ENCODE results near the gene TTLL8.

TTLL8 gene

DNA sequence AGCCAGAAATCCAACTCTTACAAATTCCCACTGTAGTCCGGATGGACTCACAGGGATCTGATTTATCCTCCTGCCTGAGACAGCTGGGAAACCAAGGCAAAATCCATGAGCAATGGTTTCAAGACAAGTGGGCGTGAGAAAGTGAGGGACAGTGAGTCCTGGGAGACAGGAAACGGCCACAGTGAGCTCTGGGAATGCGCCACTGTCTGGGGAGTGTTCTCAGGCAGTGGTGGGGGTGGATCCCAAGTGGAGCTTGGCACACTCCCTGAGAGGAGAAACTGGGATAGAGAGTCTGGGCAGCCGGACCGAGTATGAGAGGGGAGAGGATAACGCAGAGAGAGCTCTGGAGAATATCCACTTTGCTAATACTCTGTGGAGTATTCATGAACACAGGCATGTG is 55.3 kb downstream of the TTLL8 start:
- Histone ChIP-seq H3K4me1 (ENCODE audit: control insufficient read depth, low read depth, low read length) (no peaks in the 10 kb centered on the region), H3K4me3 (ENCODE audit: low read length) (no peak overlapping the region), H2AK5ac (ENCODE audit: low read length) (no peak overlapping the region), H4K5ac (ENCODE audit: low read length) (no peak overlapping the region), H2BK5ac (ENCODE audit: low read length) (no peak overlapping the region), H3K4ac (ENCODE audit: low read depth, low read length) (no peak overlapping the region), H3K23ac (ENCODE audit: low read length) (no peak overlapping the region), H4K8ac (ENCODE audit: low read depth, low read length) (no peak overlapping the region), H2BK120ac (ENCODE audit: low read depth, low read length) (no peak overlapping the region), H3K9ac (ENCODE audit: low read length) (no peak overlapping the region), H3K18ac (ENCODE audit: low read length) (no peak overlapping the region), H3K79me2 (ENCODE audit: control insufficient read depth, insufficient read depth, low read length) (no peaks in the 10 kb centered on the region), H2BK15ac (replicated peaks; ENCODE audit: low read depth) (no peak overlapping the region), H3K79me1 (ENCODE audit: low read length) (no peaks in the 10 kb centered on the region), H3K4me2 (ENCODE audit: low read length) (no peak overlapping the region), H3K27ac (ENCODE audit: low read depth, low read length) (no peak overlapping the region), H3K27me3 (ENCODE audit: insufficient read depth, low read length, poor library complexity) (peaks cover 2% of the 10 kb centered on the region), H3K36me3 (ENCODE audit: control insufficient read depth, insufficient read depth, low read length) (no peaks in the 10 kb centered on the region), H3K56ac (ENCODE audit: low read length) (no peak overlapping the region)
- DNase-seq: no peak
- no CpG with 5 or more reads among the region's 7 CpGs for WGBS (ENCODE audit: extremely low coverage, insufficient coverage, low lambda C conversion rate)

- H3K27me3 ChIP-seq (ENCODE audit: insufficient read depth, low read length, poor library complexity): peaks cover 2% of the 10 kb centered on the region
- H2BK5ac ChIP-seq (ENCODE audit: low read length): no peak overlapping the region
- no peaks in the 10 kb centered on the region for H3K4me1 ChIP-seq (ENCODE audit: control insufficient read depth, low read depth, low read length)
- H3K79me1 ChIP-seq (ENCODE audit: low read length): no peaks in the 10 kb centered on the region
- H3K18ac ChIP-seq (ENCODE audit: low read length): no peak overlapping the region
- H3K56ac ChIP-seq (ENCODE audit: low read length): no peak overlapping the region
- H4K5ac ChIP-seq (ENCODE audit: low read length): no peak overlapping the region
- H3K4ac ChIP-seq (ENCODE audit: low read depth, low read length): no peak overlapping the region
- H3K79me2 ChIP-seq (ENCODE audit: control insufficient read depth, insufficient read depth, low read length): no peaks in the 10 kb centered on the region
- no peak overlapping the region for H3K4me3 ChIP-seq (ENCODE audit: low read length)
- H2AK5ac ChIP-seq (ENCODE audit: low read length): no peak overlapping the region
- no peak overlapping the region for H4K8ac ChIP-seq (ENCODE audit: low read depth, low read length)
- no CpG with 5 or more reads among the region's 16 CpGs for WGBS (ENCODE audit: extremely low coverage, insufficient coverage, low lambda C conversion rate)
- H3K9ac ChIP-seq (ENCODE audit: low read length): no peak overlapping the region
- H2BK120ac ChIP-seq (ENCODE audit: low read depth, low read length): no peak overlapping the region
- H3K4me2 ChIP-seq (ENCODE audit: low read length): no peak overlapping the region
- no peak overlapping the region for H3K27ac ChIP-seq (ENCODE audit: low read depth, low read length)
- no peaks in the 10 kb centered on the region for H3K36me3 ChIP-seq (ENCODE audit: control insufficient read depth, insufficient read depth, low read length)
- H3K23ac ChIP-seq (ENCODE audit: low read length): no peak overlapping the region
- DNase-seq: no peak
- H2BK15ac ChIP-seq (replicated peaks; ENCODE audit: low read depth): no peak overlapping the region
Measured at GRCh38 chr22:50001388-50002231, 56.5 kb downstream of the TTLL8 start.

DNA sequence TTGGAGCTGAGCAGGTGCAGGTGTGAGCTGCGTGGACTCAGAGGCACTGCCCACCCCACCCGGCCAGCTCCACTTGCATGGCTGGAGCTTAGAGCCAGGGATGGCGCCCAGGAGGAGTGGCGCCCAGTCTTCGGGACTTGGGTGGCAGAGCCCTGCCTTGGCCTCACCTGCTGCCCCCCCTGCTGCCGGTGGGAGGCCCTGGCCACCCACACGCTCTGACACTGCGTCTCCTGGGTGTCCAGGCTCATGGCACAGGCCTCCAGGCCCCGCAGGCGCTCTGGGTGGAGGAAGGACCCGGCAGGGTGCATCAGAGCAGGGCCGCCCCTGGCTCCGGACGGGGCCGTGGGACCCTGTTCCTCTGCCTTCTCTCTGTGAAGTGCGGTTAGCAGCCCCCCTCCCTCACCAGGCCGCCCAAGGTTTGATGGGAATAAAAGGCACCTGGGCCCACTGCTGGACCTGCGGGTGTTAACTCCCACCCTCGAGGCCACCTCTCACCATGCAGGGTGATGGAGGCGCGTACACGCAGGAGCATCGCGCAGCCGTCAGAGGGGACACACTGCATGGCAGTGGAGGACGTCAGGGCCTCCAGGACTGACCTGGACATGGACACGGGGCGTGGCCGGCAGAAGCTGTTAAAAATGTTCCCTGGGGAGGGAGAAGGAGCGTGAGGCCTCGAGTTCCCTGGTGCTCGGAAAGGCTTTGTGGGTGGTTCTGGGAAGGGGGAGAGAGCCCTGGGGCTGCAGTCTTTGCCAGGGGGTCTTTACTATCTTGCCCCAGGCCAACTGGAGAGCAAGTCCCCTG is 57.3 kb downstream of the TTLL8 start:
- no peak overlapping the region for H3K23ac ChIP-seq (ENCODE audit: low read length)
- peaks cover 2% of the 10 kb centered on the region for H3K27me3 ChIP-seq (ENCODE audit: insufficient read depth, low read length, poor library complexity)
- H3K79me2 ChIP-seq (ENCODE audit: control insufficient read depth, insufficient read depth, low read length): no peaks in the 10 kb centered on the region
- H3K4me3 ChIP-seq (ENCODE audit: low read length): no peak overlapping the region
- no peak overlapping the region for H3K4me2 ChIP-seq (ENCODE audit: low read length)
- H3K4ac ChIP-seq (ENCODE audit: low read depth, low read length): no peak overlapping the region
- no peak overlapping the region for H4K5ac ChIP-seq (ENCODE audit: low read length)
- H3K79me1 ChIP-seq (ENCODE audit: low read length): no peaks in the 10 kb centered on the region
- no peak overlapping the region for H4K8ac ChIP-seq (ENCODE audit: low read depth, low read length)
- H2AK5ac ChIP-seq (ENCODE audit: low read length): no peak overlapping the region
- no CpG with 5 or more reads among the region's 32 CpGs for WGBS (ENCODE audit: extremely low coverage, insufficient coverage, low lambda C conversion rate)
- H3K4me1 ChIP-seq (ENCODE audit: control insufficient read depth, low read depth, low read length): no peaks in the 10 kb centered on the region
- no peak for DNase-seq
- no peak overlapping the region for H3K9ac ChIP-seq (ENCODE audit: low read length)
- H2BK15ac ChIP-seq (replicated peaks; ENCODE audit: low read depth): no peak overlapping the region
- H2BK120ac ChIP-seq (ENCODE audit: low read depth, low read length): no peak overlapping the region
- no peaks in the 10 kb centered on the region for H3K36me3 ChIP-seq (ENCODE audit: control insufficient read depth, insufficient read depth, low read length)
- H3K18ac ChIP-seq (ENCODE audit: low read length): no peak overlapping the region
- no peak overlapping the region for H2BK5ac ChIP-seq (ENCODE audit: low read length)
- no peak overlapping the region for H3K27ac ChIP-seq (ENCODE audit: low read depth, low read length)
- no peak overlapping the region for H3K56ac ChIP-seq (ENCODE audit: low read length)

GRCh38 chr22:49999946-50000586 is 58.0 kb downstream of the TTLL8 start:
- no peak overlapping the region for H3K27ac ChIP-seq (ENCODE audit: low read depth, low read length)
- H3K36me3 ChIP-seq (ENCODE audit: control insufficient read depth, insufficient read depth, low read length): no peaks in the 10 kb centered on the region
- H2AK5ac ChIP-seq (ENCODE audit: low read length): no peak overlapping the region
- H3K23ac ChIP-seq (ENCODE audit: low read length): no peak overlapping the region
- H3K79me2 ChIP-seq (ENCODE audit: control insufficient read depth, insufficient read depth, low read length): no peaks in the 10 kb centered on the region
- H3K9ac ChIP-seq (ENCODE audit: low read length): no peak overlapping the region
- H4K5ac ChIP-seq (ENCODE audit: low read length): no peak overlapping the region
- no peak overlapping the region for H3K18ac ChIP-seq (ENCODE audit: low read length)
- no peak overlapping the region for H2BK5ac ChIP-seq (ENCODE audit: low read length)
- H3K4ac ChIP-seq (ENCODE audit: low read depth, low read length): no peak overlapping the region
- H2BK15ac ChIP-seq (replicated peaks; ENCODE audit: low read depth): no peak overlapping the region
- H4K8ac ChIP-seq (ENCODE audit: low read depth, low read length): no peak overlapping the region
- H3K56ac ChIP-seq (ENCODE audit: low read length): peak overlapping the region; percentile 49
- peaks cover 2% of the 10 kb centered on the region for H3K27me3 ChIP-seq (ENCODE audit: insufficient read depth, low read length, poor library complexity)
- no peaks in the 10 kb centered on the region for H3K79me1 ChIP-seq (ENCODE audit: low read length)
- no peak overlapping the region for H2BK120ac ChIP-seq (ENCODE audit: low read depth, low read length)
- WGBS (ENCODE audit: extremely low coverage, insufficient coverage, low lambda C conversion rate): no CpG with 5 or more reads among the region's 41 CpGs
- H3K4me2 ChIP-seq (ENCODE audit: low read length): peak overlapping the region; percentile 52
- DNase-seq: no peak
- no peaks in the 10 kb centered on the region for H3K4me1 ChIP-seq (ENCODE audit: control insufficient read depth, low read depth, low read length)
- H3K4me3 ChIP-seq (ENCODE audit: low read length): no peak overlapping the region

GRCh38 chr22:49999063-49999945 is 58.8 kb downstream of the TTLL8 start:
- Histone ChIP-seq H3K4ac (ENCODE audit: low read depth, low read length) (no peak overlapping the region), H2BK120ac (ENCODE audit: low read depth, low read length) (no peak overlapping the region), H3K27me3 (ENCODE audit: insufficient read depth, low read length, poor library complexity) (peaks cover 2% of the 10 kb centered on the region), H3K4me3 (ENCODE audit: low read length) (no peak overlapping the region), H3K79me1 (ENCODE audit: low read length) (no peaks in the 10 kb centered on the region), H3K4me2 (ENCODE audit: low read length) (peak overlapping the region; percentile 52), H3K23ac (ENCODE audit: low read length) (no peak overlapping the region), H4K8ac (ENCODE audit: low read depth, low read length) (no peak overlapping the region), H3K56ac (ENCODE audit: low read length) (peak overlapping the region; percentile 62), H2BK5ac (ENCODE audit: low read length) (no peak overlapping the region), H3K18ac (ENCODE audit: low read length) (no peak overlapping the region), H3K4me1 (ENCODE audit: control insufficient read depth, low read depth, low read length) (no peaks in the 10 kb centered on the region), H2AK5ac (ENCODE audit: low read length) (no peak overlapping the region), H4K5ac (ENCODE audit: low read length) (no peak overlapping the region), H3K27ac (ENCODE audit: low read depth, low read length) (no peak overlapping the region), H3K9ac (ENCODE audit: low read length) (peak overlapping the region; percentile 22), H3K36me3 (ENCODE audit: control insufficient read depth, insufficient read depth, low read length) (no peaks in the 10 kb centered on the region), H3K79me2 (ENCODE audit: control insufficient read depth, insufficient read depth, low read length) (no peaks in the 10 kb centered on the region), H2BK15ac (replicated peaks; ENCODE audit: low read depth) (no peak overlapping the region)
- peak; percentile 51 for DNase-seq
- no CpG with 5 or more reads among the region's 70 CpGs for WGBS (ENCODE audit: extremely low coverage, insufficient coverage, low lambda C conversion rate)
